HL-60/S4 treated with retinoic acid at 250 ng/mL for 4 days and 3 days (cell line): Measurements from ENCODE around the gene HECA.
"Not testable (repeated sequence)": the region's sequence is repeated elsewhere in the genome, so short reads cannot be mapped to it uniquely, and the experiment has no call there.

Experiments used
- in situ Hi-C: fragments of 300-500 bp; cut with MboI; formaldehyde crosslinking; loops from 2 replicates; pipeline ENCODE4 v1.7.0; 2022; ENCODE audit warnings: low sequenced_read_pairs

HECA gene

GRCh38 chr6:139135578-139136545 is 982 bp downstream of the HECA start:
- in situ Hi-C loops: no loop called here

- in situ Hi-C loops: no loop called here
Observed at GRCh38 chr6:139137706-139138105, 2.8 kb downstream of the HECA start.

DNA sequence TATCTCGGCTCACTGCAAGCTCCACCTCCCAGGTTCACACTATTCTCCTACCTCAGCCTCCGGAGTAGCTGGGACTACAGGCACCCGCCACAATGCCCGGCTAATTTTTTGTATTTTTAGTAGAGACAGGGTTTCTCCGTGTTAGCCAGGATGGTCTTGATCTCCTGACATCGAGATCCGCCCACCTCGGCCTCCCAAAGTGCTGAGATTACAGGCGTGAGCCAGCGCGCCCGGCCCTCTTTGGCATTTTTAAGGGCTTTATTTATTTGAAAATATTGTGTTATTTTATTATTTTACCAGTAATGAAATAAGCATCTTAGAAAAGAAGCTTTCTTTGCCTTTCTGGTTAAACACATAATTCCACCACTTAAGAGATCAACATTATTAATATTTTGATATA is 6.0 kb downstream of the HECA start:
- in situ Hi-C loops: not testable (repeated sequence)

- in situ Hi-C loops: no loop called here
Observed at GRCh38 chr6:139142262-139142661, 7.4 kb downstream of the HECA start.

GRCh38 chr6:139143111-139143510 is 8.2 kb downstream of the HECA start:
- in situ Hi-C loops: no loop called here

- in situ Hi-C loops: no loop called here
Observed at GRCh38 chr6:139144490-139145085, 9.7 kb downstream of the HECA start.

DNA sequence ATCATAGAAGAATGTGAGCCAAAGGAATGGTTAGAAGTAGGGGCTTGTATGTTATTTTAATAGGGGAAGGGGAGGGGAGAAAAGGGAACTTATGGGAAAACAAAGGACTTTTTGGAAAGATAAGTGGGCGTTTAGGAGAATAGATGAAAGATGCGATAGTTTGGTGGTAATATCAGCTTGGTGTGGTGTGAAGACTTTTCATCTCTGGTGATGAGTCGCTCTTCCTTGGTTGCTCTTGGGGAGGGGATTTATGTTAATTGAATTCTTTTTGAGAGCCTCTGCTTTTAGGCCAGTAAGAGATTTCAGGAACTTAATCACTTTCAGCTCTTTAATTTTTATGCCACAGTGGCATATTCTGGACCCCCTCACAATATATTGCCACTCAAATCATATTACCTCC is 10.8 kb downstream of the HECA start:
- in situ Hi-C loops: no loop called here

DNA sequence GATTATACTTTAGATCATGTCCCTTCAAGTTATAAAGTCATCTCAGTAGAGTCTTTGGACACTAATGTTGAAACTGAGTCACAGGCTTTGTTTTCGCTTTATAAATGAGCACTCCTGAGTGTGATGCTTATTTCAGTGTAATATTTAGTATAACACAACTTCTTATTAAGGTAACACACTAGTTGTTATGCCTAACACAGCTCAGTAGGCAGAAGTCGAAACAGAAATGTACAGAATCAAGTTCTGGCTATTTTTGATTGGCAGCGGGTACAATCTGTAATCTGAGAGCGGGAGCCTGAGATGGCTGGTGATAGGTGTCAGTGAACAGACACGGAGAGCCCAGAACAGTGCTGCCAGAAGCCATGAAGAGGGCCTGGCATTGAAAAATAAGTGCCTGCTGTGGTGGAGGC is 11.4 kb downstream of the HECA start:
- in situ Hi-C loops: no loop called here

DNA sequence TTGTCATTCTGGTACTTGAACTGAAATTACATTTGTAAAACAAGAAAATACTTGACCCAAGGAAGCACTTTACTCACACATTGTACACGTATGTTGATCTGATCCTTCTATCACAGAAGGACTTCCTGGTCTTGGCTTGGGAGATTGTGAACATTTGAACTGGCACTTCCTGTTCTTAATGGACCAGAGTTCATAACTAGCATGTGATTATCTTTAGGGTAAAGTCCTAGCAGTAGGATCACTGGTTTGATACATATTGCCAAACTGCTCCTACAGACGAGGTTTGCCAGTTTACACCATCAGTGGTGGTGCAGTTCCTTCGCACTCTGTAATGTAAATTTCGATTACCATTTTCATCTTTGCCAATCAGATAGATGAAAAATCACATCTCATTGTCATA is 12.7 kb downstream of the HECA start:
- in situ Hi-C loops: no loop called here

GRCh38 chr6:139148557-139149235 is 13.8 kb downstream of the HECA start:
- in situ Hi-C loops: no loop called here

GRCh38 chr6:139149383-139149782 is 14.5 kb downstream of the HECA start:
- in situ Hi-C loops: no loop called here

- in situ Hi-C loops: no loop called here
Observed at GRCh38 chr6:139150920-139151319, 16.0 kb downstream of the HECA start.

- in situ Hi-C loops: no loop called here
Observed at GRCh38 chr6:139151425-139152087, 16.7 kb downstream of the HECA start.

DNA sequence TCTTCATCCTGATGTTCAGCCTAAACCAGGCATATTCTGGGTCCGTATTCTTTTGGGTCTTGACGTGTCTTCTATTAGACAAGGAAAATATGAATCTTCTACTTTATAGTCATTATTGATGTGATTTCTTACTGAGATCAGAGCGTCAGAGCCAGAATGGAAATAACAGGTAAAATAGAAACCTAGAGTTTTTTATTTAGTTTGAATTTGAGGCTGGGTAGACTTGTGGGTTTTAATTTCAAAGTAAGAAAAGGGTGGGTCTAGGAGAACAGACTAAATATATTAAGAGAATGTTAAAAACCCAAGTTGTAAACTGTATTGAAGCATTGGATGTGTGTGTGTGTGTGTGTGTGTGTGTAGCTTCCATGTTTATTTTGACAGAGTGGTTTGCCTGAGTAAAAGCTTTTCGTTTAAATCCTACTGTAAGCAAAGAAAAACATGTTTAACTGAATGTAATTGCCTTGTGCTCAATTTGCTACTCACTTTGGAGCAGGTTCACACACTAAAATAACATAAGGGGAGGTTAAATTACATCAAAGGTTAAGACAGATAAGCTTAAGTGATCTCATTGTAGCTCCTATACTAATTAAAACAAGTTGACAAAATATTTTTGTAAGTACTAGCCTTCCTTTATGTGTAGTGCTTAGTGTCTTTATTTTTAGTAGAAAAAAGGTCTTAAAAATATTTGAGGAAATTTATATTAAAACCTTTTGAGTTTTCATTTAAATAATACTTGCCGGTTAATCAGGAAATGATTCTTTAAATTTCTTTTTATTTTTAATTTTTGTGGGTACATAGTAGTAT is 17.4 kb downstream of the HECA start:
- in situ Hi-C loops: no loop called here

- in situ Hi-C loops: no loop called here
Observed at GRCh38 chr6:139152892-139153271, 18.0 kb downstream of the HECA start.

- in situ Hi-C loops: no loop called here
Observed at GRCh38 chr6:139153855-139154254, 19.0 kb downstream of the HECA start.

- in situ Hi-C loops: no loop called here
Observed at GRCh38 chr6:139154881-139155547, 20.1 kb downstream of the HECA start.

- in situ Hi-C loops: no loop called here
Observed at GRCh38 chr6:139156102-139156501, 21.2 kb downstream of the HECA start.

GRCh38 chr6:139156551-139156950 is 21.7 kb downstream of the HECA start:
- in situ Hi-C loops: no loop called here

- in situ Hi-C loops: not testable (repeated sequence)
Observed at GRCh38 chr6:139157086-139157485, 22.2 kb downstream of the HECA start.
